ENCODE results near the gene TTC12.

DNA sequence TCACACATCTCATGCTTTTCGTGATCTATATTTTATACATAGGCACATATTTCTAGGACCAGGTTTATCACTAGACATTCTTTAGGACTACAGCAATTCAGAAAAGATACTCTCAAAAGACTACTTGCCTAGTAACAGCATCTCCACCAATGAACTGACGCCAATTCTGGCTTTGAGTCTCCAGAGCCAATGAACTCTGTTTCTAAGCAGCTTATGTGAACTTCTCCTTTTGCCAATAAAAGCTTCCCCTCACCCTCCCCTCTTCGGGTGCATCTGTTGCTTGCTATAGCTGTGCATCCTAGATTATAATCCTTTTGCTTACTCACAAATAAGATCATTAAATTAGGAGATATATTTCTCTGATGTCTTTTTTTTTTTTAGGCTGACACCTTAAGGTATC lies 61.8 kb downstream of the TTC12 start:
- TF ChIP-seq, protein P1, sequence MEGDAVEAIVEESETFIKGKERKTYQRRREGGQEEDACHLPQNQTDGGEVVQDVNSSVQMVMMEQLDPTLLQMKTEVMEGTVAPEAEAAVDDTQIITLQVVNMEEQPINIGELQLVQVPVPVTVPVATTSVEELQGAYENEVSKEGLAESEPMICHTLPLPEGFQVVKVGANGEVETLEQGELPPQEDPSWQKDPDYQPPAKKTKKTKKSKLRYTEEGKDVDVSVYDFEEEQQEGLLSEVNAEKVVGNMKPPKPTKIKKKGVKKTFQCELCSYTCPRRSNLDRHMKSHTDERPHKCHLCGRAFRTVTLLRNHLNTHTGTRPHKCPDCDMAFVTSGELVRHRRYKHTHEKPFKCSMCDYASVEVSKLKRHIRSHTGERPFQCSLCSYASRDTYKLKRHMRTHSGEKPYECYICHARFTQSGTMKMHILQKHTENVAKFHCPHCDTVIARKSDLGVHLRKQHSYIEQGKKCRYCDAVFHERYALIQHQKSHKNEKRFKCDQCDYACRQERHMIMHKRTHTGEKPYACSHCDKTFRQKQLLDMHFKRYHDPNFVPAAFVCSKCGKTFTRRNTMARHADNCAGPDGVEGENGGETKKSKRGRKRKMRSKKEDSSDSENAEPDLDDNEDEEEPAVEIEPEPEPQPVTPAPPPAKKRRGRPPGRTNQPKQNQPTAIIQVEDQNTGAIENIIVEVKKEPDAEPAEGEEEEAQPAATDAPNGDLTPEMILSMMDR (IDR thresholded peaks at IDR 0.05): no peak
- no peak for TF ChIP-seq EZH2 (IDR thresholded peaks at IDR 0.05; ENCODE audit: borderline replicate concordance, insufficient read depth, low read depth, low read length, poor library complexity, severe bottlenecking)

Measured in B cell (primary cell).